Omental fat pad (tissue), 4 donors: ENCODE data around the gene SNTB2. TPM values are rescaled to one million over a fixed set of nuclear protein-coding genes. Genes with fewer than 3 reads are reported as not detected.

Experiments used
- ATAC-seq: fragments of 150-250 bp; one replicate; pipeline ENCODE4 v1.9.1; 2016; ENCODE audit warnings: mild to moderate bottlenecking, moderate library complexity; ENCODE audit not compliant: low FRiP score
- DNase-seq: peaks from one replicate; pipeline ENCODE4 v3.0.0-alpha.2; 2019; ENCODE audit warnings: low spot score
- CTCF ChIP-seq, 3 donors: fragments of 450-650 bp; IDR thresholded peaks; one replicate each; pipeline ENCODE4 v1.5.1; 2016 to 2017; ENCODE audit warnings: antibody characterized with exemption in 3 of 3, mild to moderate bottlenecking in 3 of 3, moderate library complexity in 2 of 3
- total RNA-seq, 4 donors: library from RNA; depleted of rRNA; stranded (reverse); fragments of >200 nt; gene quantifications; one replicate each; pipeline ENCODE4 v1.1.0, GENCODE V29; 2016

Gene SNTB2
- total RNA-seq, 4 donors from 2014 or later, result 49.7 to 80.9 (median 59.3) TPM

GRCh38 chr16:69182730-69183416, 4.1 kb upstream of the SNTB2 start:
- DNase-seq (no peak), ATAC-seq (no peak)
- TF ChIP-seq CTCF (IDR thresholded peaks at IDR 0.05), result no peak

DNA sequence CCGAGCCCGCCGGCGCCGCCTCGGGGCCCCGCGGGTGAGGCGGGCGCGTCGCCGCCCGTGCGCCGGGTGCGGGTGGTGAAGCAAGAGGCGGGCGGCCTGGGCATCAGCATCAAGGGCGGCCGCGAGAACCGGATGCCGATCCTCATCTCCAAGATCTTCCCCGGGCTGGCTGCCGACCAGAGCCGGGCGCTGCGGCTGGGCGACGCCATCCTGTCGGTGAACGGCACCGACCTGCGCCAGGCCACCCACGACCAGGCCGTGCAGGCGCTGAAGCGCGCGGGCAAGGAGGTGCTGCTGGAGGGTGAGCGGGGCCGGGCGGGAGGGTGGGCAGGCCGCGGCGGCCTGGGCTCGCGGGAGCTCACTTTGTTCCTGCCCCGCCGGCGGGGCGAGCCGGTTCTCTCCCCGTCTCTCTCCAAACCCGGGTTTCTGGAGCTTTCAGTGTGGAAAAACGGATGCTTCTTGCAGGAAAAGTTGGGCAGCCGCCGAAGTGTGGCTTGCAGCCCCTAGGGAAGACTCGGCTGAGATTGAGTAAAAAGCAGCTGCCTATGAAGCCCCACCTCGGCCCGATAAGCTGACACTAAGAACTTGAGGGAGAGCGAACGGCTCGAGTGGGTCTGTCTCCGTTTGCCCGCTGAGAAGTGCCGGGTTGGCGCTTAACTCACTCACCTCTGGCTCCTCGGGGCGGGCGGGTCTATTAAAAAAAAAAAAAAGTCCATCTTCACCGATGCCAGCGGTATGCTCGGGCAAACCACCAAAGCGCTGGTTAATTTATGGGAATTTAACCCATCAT, 677 bp downstream of the SNTB2 start:
- DNase-seq (no peak), ATAC-seq (no peak)
- no peak for TF ChIP-seq CTCF (IDR thresholded peaks at IDR 0.05)

GRCh38 chr16:69188236-69188549, 1.2 kb downstream of the SNTB2 start:
- no peak for TF ChIP-seq CTCF (IDR thresholded peaks at IDR 0.05)
- ATAC-seq, result no peak
- DNase-seq, result no peak

- TF ChIP-seq CTCF (IDR thresholded peaks at IDR 0.05), result no peak
- ATAC-seq (peak; percentile 74), DNase-seq (no peak)
These were observed 1.8 kb downstream of the SNTB2 start for GRCh38 chr16:69188716-69189115.

DNA sequence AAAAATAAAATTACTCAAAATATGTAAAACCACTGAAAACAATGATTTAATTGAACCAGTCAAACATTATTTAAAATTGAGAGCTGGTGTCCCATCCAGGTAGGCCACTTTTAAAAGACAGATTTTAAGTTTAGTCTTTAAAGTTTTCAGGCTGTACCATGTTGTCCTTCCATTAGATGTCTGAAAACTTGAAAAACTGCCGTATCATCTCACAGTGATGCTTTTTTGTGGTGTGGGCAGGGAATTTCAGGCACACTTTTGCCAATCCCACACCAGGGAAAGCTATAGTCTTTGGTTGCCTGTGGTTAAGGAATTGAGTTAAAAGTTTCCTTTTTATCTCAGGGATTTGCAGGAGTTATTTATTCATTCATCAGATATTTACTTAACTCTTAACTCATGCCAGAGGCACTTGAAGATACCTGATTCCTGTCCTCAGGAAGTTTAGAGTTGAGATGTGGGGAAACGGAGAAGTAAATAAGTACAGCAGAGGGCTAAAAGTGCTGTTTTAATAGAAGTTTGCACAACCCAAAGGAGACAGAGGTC, 3.2 kb downstream of the SNTB2 start:
- no peak for ATAC-seq

DNA sequence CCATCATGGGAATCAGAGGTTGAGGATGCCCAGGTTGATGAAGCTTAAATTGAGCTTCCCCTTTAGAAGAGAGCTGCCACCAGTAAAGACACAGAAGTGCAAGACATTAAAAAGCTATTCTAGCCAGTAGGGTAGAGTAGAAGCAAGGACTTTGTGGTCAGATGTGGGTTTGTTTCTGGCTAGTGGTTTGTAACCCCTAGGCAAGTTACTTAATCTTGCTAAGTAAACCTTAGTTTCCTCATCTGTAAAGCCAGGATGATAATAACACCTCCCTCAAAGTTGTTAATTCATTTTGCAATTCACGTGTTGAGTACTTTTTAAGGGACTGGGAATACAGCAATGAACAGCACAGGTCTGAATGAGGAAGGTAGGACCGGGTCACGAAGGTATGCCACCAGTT, 3.6 kb downstream of the SNTB2 start:
- ATAC-seq, result no peak
- DNase-seq, result no peak
- no peak for TF ChIP-seq CTCF (IDR thresholded peaks at IDR 0.05)

More for the DNA sequence above, 3.2 kb downstream of the SNTB2 start:
- no peak for DNase-seq
- no peak for TF ChIP-seq CTCF (IDR thresholded peaks at IDR 0.05)
